ENCODE results near the gene RIC8B.

Gene RIC8B

GRCh38 chr12:106744600-106744999 is 29.9 kb upstream of the RIC8B start:
- DNase-seq (ENCODE audit: low read depth, low spot score) = no peak
- in situ Hi-C loops (cut with HindIII; ENCODE audit: low sequenced_read_pairs) = no loop called here
- TF ChIP-seq CTCF (IDR thresholded peaks at IDR 0.05; ENCODE audit: low read depth, low read length) = no peak
- H3K4me3 ChIP-seq (ENCODE audit: low read depth, low read length) = no peak overlapping the region

- no peak overlapping the region for H3K4me3 ChIP-seq (ENCODE audit: low read depth, low read length)
- no peak for TF ChIP-seq CTCF (IDR thresholded peaks at IDR 0.05; ENCODE audit: low read depth, low read length)
- in situ Hi-C loops (cut with HindIII; ENCODE audit: low sequenced_read_pairs) = no loop called here
- DNase-seq (ENCODE audit: low read depth, low spot score) = no peak
These were observed 29.2 kb upstream of the RIC8B start for GRCh38 chr12:106745181-106745745.

GRCh38 chr12:106747973-106748436 is 26.5 kb upstream of the RIC8B start:
- in situ Hi-C loops (cut with HindIII; ENCODE audit: low sequenced_read_pairs) = no loop called here
- no peak for TF ChIP-seq CTCF (IDR thresholded peaks at IDR 0.05; ENCODE audit: low read depth, low read length)
- DNase-seq (ENCODE audit: low read depth, low spot score) = no peak
- H3K4me3 ChIP-seq (ENCODE audit: low read depth, low read length) = no peak overlapping the region

GRCh38 chr12:106750524-106750923 is 24.0 kb upstream of the RIC8B start:
- no peak for DNase-seq (ENCODE audit: low read depth, low spot score)
- no peak for TF ChIP-seq CTCF (IDR thresholded peaks at IDR 0.05; ENCODE audit: low read depth, low read length)
- H3K4me3 ChIP-seq (ENCODE audit: low read depth, low read length) = no peak overlapping the region
- in situ Hi-C loops (cut with HindIII; ENCODE audit: low sequenced_read_pairs) = no loop called here

- H3K4me3 ChIP-seq (ENCODE audit: low read depth, low read length) = no peak overlapping the region
- no peak for TF ChIP-seq CTCF (IDR thresholded peaks at IDR 0.05; ENCODE audit: low read depth, low read length)
- in situ Hi-C loops (cut with HindIII; ENCODE audit: low sequenced_read_pairs) = no loop called here
- no peak for DNase-seq (ENCODE audit: low read depth, low spot score)
These were observed 21.0 kb upstream of the RIC8B start for GRCh38 chr12:106753526-106753925.

- in situ Hi-C loops (cut with HindIII; ENCODE audit: low sequenced_read_pairs) = no loop called here
- H3K4me3 ChIP-seq (ENCODE audit: low read depth, low read length) = no peak overlapping the region
- DNase-seq (ENCODE audit: low read depth, low spot score) = no peak
- no peak for TF ChIP-seq CTCF (IDR thresholded peaks at IDR 0.05; ENCODE audit: low read depth, low read length)
These were observed 20.2 kb upstream of the RIC8B start for GRCh38 chr12:106754331-106754730.
